OCI-M2 (cell line): ENCODE results near the gene SUPT6H.
"Not testable (repeated sequence)": the region's sequence is repeated elsewhere in the genome, so short reads cannot be mapped to it uniquely, and the experiment has no call there.

Experiments
- DNase-seq: peaks from one replicate; lab custom pipeline; 2025; ENCODE audit not compliant: unreplicated experiment; lab: John Stamatoyannopoulos, UW

The SUPT6H gene

GRCh38 chr17:28717578-28718332 is 55.8 kb downstream of the SUPT6H start, which contains the start of gene RAB34:
Gene RAB34, minus strand, starts transcription at chr17:28717868. Its CDS starts 602 bp downstream, at chr17:28717266.
- DNase-seq: no peak

DNA sequence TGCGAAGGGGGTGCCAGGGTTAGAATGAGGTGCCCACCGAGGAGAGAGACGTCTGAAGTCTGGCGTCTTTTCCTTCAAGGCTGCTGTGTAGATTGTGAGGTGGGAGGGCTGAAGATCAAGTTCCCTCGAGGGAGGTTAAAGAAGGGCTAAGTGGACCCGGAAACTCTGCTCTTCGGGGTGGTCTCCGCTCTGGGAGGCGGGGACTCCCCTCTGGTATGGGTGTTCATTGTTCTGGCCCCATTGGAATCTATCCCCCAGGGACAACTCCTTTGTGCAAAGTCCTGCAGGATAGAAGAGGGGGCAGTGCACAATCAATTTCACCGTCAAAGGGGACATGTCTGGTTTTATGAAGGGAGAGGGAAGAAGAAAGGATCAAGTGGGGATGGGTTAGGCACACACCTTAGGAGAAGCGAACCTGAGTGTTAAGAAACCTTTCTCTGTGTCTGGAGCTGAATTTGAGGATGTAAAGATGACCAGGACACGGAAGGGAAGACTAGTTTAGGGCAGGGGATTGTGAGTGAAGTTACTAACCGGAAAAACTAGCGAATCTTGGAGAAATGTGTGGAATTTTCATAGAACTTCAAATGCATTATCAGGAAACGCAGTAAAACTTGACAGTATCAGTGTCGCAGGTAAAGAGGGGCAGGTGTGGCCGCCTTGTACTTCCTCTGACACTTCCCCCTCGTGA is 56.5 kb downstream of the SUPT6H start:
- no peak for DNase-seq

DNA sequence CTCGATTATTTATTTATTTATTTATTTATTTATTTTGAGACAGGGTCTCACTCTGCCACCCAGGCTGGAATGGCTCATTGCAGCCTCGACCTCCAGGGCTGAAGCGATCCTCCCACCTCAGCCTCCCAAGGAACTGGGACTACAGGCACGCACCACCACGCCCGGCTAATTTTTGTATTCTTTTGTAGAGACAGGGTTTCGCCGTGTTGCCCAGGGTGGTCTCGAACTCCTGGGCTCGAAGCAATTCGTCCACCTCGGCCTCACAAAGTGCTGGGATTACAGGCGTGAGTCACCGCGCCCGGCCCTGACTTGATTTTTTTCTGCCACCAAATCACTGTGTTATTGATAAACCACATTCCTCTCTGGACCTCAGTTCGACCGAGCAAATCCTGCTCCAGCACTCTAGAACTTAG is 57.0 kb downstream of the SUPT6H start:
- DNase-seq: no peak

GRCh38 chr17:28720247-28720996 is 58.4 kb downstream of the SUPT6H start:
- DNase-seq: no peak

DNA sequence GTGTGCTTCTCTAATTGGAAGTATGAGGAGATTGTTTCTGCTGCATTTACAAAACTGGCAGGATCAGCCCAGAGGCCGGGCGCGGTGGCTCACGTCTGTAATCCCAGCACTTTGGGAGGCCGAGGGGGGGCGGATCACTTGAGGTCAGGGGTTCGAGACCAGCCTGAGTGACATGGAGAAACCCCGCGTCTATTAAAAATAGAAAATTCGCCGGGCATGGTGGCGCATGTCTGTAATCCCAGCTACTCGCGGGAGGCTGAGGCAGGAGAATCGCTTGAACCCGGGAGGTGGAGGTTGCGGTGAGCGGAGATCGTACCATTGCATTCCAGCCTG is 59.0 kb downstream of the SUPT6H start:
- not testable (repeated sequence) for DNase-seq

- no peak for DNase-seq
These were observed 60.6 kb downstream of the SUPT6H start for GRCh38 chr17:28722417-28723158.

DNA sequence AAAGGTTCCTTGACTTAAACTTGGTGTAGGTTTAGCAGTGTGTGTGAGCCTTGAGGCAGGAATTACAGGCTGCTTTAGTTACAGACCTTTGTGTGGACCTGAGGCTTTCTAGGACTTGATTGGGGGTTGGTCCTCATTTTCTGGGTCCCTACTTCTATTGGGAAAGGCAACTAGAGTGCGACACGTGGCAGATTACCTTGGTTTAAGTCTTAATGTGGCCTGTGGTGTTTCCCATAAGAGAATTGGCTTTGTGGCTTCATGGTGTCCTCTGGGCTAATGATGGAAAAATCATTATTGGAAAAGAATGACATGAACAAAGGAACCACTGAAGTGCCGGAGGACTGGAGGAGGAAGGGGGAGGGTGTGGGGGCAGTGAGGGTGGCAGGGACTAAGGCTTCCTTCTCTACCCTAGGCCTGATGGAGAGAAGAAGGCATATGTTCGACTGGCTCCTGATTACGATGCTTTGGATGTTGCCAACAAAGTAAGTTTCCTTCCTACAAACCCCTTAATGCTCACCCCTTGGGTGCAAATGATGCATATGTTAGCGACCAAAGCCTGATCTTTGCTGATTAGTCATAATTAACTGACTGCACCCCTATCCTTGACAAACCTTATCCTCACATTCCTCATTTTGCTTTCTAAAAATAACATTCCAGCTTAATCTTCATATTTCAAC is 61.3 kb downstream of the SUPT6H start:
- DNase-seq: no peak

GRCh38 chr17:28723836-28724499 is 62.0 kb downstream of the SUPT6H start:
- DNase-seq: not testable (repeated sequence)

DNA sequence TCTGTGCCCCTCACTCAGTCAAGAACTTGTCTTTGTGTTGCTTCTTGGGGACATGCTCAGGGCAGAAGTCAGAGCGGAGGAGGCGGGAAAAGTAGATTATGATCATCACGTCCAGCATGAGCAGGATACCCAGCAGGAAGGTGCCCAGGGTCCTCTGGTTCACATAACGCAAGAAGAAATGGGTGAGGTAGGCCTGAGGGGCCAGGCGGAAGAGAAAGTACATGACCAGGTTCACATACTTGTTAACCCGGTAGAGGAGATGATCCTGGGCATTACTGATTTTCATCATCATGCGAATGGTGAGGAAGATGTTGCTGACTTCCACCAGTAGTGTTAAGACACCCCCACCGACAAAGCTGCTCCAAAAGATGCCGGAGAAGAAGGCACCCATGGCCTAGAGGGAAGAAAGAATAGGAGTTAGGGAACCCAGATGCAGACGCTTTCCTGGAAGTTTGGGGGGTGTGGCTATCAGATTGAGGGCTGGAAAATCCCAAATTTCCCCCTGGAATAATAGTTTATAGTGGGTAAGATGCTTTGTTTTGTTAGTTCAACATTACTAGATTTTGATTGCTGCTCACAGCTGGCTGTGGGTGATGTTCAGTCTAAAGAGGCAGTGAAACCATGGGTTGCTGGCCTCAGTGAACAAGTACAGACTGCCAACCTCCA is 62.6 kb downstream of the SUPT6H start:
- no peak for DNase-seq

DNA sequence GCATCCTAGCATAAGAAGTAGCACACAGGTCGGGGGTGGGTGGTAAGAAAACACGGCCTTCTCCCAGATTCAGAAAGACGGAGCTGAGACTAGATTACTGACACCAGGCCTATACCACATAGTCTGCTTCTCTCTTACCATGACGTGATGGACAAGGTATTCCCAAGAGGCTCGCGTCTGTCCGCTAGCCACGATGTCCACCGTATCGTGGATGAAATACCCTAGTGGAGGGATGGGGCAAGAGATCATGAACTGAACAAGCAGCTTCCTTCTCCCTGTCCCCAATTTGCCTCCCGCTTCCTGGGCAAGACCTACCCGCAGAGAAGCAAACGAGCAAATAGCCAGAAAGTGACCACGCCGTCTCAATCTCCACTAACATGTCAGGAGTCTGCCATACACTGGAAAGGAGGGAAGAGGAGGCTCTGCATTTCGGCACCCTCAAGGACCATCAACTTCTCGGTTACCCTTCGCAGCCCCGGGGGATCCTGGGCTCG is 63.2 kb downstream of the SUPT6H start:
- no peak for DNase-seq

DNA sequence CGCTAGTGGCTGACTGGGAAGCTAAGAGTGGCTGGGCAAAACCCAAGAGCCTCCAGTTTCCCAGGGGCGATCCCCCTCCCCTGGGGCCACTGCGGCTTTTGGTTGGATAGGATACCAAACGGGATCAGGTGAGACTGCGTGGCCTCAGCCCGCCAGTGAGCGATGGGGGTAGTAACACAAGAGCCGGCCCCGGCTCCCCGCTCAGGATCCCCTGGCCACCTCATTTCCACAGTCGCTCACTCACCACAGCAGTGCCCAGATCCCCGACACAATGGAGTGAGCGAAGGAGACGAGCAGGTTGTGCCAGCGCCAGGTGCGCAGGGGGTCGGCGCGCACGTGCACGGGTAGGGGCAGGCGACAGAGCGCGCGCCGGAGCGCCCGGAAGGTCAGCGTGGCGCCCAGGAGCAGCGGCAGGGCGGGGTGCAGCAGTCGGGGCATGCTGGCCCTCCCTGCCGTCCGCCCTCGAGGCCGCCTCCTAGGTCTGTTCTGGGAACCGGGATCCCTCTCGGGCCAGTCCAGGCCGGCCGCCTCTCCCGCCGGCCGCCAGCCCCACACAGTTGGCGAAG is 63.7 kb downstream of the SUPT6H start:
- DNase-seq: no peak

- no peak for DNase-seq
These were observed 64.2 kb downstream of the SUPT6H start, which contains the start of gene TLCD1 for GRCh38 chr17:28726226-28726626. Gene TLCD1, minus strand, starts transcription at chr17:28726233. Its CDS starts 136 bp downstream, at chr17:28726097.

- peak; percentile 59 for DNase-seq
These were observed 64.9 kb downstream of the SUPT6H start for GRCh38 chr17:28726627-28727491.

DNA sequence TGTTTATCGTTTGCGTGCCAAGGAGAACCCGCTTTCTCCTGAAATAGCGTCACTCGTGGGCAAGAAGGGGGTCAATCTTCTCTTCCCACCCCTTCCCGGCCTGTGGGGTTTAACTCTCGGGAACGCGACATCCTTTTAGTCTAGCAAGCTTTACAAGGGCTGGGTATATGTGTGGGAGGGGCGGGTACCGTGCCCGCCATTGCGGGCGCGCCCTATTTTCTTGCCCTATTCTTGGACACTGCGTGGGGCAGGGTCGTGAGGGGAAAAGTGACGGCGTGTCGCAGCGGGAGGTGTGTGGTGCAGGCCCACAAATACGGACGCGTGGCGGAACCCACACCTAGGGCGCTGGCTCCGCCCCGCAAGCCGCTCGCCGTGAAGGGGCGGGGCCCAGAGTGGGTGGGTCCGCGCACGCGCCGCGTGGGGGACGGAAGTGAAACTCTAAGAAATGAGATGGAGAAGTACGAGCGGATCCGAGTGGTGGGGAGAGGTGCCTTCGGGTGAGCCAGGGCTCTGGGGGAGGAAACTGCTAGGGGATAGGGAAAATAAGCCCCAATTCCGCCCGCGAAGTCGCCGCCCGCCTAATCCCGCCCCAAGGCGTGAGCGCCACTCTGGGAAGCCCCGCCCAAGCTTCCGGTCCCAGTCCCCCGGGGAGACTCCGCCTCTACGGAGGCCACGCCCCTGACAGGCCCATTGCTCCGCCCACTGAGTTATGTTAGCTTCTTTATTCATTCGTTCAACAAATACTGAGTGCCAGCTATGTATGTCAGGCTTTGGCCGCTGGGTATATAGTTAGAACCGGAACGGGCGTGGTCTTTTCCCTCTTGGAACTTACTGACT is 66.6 kb downstream of the SUPT6H start, which contains the start of gene NEK8:
Gene NEK8 (plus strand): TSS at position 425 of the 837 bp plus-strand sequence. CDS start 26 bp downstream, at position 451.
- DNase-seq: peak; percentile 90

DNA sequence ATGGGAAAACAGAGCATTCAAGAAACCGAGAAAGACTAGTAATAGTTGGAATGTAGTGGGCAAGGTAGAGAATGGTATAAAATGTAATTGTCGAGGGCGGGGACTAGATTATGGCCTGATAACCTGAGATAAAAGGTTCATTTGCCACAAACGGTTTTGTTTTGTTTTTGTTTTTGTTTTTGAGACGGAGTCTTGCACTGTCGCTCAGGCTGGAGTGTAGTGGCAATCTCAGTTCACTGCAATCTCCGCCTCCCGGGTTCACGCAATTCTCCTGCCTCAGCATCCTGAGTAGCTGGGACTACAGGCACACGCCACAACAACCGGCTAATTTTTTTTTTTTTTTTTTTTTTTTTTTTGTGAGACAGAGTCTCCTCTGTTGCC is 67.9 kb downstream of the SUPT6H start:
- DNase-seq: no peak

DNA sequence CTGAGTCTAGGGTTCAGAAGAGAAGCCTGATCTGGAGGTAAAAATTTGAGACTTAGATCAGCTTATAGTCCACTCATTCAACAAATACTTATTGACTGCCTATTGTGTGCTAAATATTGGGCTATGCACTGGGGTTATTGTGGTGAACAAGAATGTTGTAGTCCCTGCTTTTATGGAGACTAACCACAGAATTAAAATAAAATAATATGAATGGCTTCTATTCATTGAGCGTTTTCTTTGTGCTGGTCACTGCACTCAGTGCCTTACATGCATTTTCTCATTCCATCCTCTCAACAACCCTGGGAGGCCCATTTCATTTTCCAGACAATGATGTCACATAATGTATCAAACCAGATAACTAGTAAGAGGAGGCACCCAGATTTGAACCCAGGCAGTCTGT is 71.3 kb downstream of the SUPT6H start:
- DNase-seq: no peak

DNA sequence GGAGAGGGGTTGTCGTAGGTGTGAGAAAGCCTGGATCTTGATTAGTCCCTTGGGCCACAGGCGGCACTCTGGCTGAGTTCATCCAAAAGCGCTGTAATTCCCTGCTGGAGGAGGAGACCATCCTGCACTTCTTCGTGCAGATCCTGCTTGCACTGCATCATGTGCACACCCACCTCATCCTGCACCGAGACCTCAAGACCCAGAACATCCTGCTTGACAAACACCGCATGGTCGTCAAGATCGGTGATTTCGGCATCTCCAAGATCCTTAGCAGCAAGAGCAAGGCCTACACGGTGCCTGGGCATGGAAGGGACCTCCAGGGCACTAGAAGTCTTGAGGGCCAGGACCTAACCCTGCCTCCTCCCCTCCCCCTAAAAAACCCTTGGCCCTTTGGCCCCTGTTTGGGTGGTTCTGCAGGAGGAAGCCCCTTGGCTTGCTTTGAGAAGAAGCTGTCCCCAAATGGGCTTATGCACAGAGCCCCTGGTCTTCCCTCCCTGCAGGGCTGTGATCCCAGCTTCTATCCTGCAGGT is 72.8 kb downstream of the SUPT6H start:
- DNase-seq: no peak
